ENCODE measurements around the gene CNTNAP2. TPM values are rescaled to one million over a fixed set of nuclear protein-coding genes. Genes with fewer than 3 reads are reported as not detected.

The CNTNAP2 gene
- total RNA-seq, 1 donor: under 0.01 TPM

DNA sequence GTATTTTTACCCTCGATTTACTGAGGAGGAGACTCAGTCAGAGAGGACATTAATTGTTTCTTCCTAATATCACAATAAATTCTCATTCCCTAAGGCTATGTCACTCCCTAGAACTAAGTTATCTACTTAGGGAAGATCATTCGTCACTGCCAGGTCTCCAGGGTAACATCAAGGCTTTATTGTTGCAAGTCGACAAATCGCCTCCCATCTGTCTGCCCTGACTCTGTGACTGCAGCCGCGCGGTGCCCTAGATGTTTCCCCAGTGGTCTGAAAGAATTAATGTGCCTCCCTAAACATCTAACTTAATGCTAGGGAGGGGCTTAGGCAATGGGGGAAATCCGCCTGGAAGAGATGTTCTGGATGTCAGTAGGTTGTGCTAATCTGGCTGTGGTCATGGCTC, 1915.2 kb downstream of the CNTNAP2 start:
- DNase-seq (ENCODE audit: low read depth): no peak
- H3K4me3 ChIP-seq (ENCODE audit: low read depth, low read length): no peak overlapping the region
- TF ChIP-seq, protein P1, sequence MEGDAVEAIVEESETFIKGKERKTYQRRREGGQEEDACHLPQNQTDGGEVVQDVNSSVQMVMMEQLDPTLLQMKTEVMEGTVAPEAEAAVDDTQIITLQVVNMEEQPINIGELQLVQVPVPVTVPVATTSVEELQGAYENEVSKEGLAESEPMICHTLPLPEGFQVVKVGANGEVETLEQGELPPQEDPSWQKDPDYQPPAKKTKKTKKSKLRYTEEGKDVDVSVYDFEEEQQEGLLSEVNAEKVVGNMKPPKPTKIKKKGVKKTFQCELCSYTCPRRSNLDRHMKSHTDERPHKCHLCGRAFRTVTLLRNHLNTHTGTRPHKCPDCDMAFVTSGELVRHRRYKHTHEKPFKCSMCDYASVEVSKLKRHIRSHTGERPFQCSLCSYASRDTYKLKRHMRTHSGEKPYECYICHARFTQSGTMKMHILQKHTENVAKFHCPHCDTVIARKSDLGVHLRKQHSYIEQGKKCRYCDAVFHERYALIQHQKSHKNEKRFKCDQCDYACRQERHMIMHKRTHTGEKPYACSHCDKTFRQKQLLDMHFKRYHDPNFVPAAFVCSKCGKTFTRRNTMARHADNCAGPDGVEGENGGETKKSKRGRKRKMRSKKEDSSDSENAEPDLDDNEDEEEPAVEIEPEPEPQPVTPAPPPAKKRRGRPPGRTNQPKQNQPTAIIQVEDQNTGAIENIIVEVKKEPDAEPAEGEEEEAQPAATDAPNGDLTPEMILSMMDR (IDR thresholded peaks at IDR 0.05; ENCODE audit: insufficient read depth, low read length): no peak

DNA sequence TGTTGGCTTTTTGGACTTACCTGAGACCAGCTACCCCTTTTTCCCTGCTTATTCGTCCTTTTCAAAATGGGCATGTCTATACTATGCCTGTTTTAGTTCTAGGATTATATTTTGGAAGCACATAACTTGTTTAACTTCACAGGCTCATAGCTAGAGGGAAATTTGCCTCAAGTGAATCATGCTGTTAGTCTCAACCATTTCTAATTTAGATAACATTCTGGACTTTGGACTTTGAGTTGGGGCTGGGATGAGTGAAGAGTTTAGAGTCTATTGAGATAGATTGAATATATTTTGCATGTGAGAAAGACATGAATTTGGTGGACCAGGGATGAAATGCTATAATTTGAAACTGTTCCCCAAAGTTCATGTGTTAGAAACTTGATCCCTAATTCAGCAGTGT, 1919.3 kb downstream of the CNTNAP2 start:
- H3K4me3 ChIP-seq (ENCODE audit: low read depth, low read length): no peak overlapping the region
- TF ChIP-seq, protein P1 (IDR thresholded peaks at IDR 0.05; ENCODE audit: insufficient read depth, low read length): no peak
- no peak for DNase-seq (ENCODE audit: low read depth)

- DNase-seq (ENCODE audit: low read depth): no peak
- TF ChIP-seq, protein P1 (IDR thresholded peaks at IDR 0.05; ENCODE audit: insufficient read depth, low read length): no peak
- H3K4me3 ChIP-seq (ENCODE audit: low read depth, low read length): no peak overlapping the region
Observed at GRCh38 chr7:148037044-148037443, 1920.4 kb downstream of the CNTNAP2 start.

DNA sequence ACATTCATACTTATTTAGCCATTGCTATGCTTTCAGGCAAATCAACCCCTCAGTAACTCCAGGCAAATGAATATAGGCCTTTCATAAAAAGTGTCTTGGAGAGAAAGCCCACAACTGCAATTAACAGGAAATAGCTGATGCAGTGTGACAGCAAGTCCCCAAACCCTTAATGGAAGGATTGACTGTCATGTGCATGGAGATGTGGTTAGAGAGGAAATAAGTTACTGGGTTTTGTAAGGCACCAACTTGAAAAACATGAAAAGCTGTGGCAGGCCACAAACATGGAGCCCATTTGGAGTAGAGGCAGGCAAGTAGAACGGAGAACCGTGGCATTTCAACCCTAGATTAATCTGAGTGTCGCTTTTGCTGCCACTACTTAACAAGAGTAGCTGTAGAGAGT, 1924.6 kb downstream of the CNTNAP2 start:
- no peak overlapping the region for H3K4me3 ChIP-seq (ENCODE audit: low read depth, low read length)
- TF ChIP-seq, protein P1 (IDR thresholded peaks at IDR 0.05; ENCODE audit: insufficient read depth, low read length): no peak
- DNase-seq (ENCODE audit: low read depth): no peak

DNA sequence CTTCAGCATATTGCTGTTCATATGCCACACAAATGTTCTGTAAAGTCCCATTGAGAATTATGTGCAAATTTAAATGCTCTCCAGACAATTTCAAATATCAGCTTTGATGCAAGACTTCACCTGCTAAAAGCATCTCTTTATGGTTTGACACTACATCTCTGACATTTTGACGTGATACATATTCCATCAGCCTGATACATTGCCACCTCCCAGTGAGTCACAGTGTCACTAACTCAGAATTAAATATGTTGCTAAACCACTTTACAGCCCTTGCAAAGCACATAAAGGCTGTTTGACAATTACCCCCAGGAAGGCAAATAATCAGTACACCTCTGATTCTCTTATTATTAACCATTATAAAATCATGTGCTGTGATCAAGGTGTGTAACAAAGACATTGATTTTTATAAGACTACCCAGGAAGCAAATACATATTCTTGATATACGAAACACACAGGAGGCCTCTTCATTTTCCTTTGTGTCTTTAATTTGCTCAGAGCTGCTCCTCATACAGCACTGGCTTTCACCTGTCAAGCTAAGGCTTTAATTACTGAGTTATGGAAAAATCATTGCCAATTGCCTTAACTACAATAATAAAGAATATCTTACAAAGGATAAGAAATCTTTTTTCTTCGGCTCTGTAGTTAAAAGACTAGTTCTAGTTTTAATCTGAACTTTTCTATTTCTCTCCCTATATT, 1926.5 kb downstream of the CNTNAP2 start:
- H3K4me3 ChIP-seq (ENCODE audit: low read depth, low read length): no peak overlapping the region
- TF ChIP-seq, protein P1 (IDR thresholded peaks at IDR 0.05; ENCODE audit: insufficient read depth, low read length): no peak
- no peak for DNase-seq (ENCODE audit: low read depth)

GRCh38 chr7:148044173-148044572, 1927.6 kb downstream of the CNTNAP2 start:
- DNase-seq (ENCODE audit: low read depth): no peak
- no peak overlapping the region for H3K4me3 ChIP-seq (ENCODE audit: low read depth, low read length)
- TF ChIP-seq, protein P1 (IDR thresholded peaks at IDR 0.05; ENCODE audit: insufficient read depth, low read length): no peak

DNA sequence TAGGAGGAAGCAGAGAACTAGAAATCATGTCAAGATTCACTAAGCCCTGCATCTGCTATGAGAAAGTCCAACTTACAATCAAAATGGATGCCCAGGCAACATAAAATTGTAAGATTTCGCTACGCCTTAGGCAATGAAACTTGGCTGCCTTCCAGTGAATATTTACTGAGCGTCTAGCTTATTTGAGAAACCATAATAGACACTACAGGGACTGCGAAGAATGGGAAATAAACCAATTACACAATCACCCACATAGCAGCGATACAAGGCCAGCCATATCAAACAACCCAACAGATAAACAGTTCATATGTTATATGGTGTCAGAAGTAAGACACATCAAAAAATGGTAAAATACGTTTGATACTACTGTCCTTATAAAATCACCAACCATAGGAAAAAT, 1928.9 kb downstream of the CNTNAP2 start:
- TF ChIP-seq, protein P1 (IDR thresholded peaks at IDR 0.05; ENCODE audit: insufficient read depth, low read length): no peak
- no peak overlapping the region for H3K4me3 ChIP-seq (ENCODE audit: low read depth, low read length)
- DNase-seq (ENCODE audit: low read depth): no peak

Data from fibroblast of the aortic adventitia (primary cell).